ENCODE data around the gene SEPHS2. TPM values are rescaled to one million over a fixed set of nuclear protein-coding genes. Genes with fewer than 3 reads are reported as not detected.
A peak's percentile ranks its signal among the peaks of the same experiment; 100 is the strongest.
"Not testable (repeated sequence)": the region's sequence is repeated elsewhere in the genome, so short reads cannot be mapped to it uniquely, and the experiment has no call there.

Gene SEPHS2, protein sequence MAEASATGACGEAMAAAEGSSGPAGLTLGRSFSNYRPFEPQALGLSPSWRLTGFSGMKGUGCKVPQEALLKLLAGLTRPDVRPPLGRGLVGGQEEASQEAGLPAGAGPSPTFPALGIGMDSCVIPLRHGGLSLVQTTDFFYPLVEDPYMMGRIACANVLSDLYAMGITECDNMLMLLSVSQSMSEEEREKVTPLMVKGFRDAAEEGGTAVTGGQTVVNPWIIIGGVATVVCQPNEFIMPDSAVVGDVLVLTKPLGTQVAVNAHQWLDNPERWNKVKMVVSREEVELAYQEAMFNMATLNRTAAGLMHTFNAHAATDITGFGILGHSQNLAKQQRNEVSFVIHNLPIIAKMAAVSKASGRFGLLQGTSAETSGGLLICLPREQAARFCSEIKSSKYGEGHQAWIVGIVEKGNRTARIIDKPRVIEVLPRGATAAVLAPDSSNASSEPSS
- total RNA-seq (2014; rRNA removed; shearing (Covaris generic)): 5.0 and 6.4 TPM in 2 replicates

DNA sequence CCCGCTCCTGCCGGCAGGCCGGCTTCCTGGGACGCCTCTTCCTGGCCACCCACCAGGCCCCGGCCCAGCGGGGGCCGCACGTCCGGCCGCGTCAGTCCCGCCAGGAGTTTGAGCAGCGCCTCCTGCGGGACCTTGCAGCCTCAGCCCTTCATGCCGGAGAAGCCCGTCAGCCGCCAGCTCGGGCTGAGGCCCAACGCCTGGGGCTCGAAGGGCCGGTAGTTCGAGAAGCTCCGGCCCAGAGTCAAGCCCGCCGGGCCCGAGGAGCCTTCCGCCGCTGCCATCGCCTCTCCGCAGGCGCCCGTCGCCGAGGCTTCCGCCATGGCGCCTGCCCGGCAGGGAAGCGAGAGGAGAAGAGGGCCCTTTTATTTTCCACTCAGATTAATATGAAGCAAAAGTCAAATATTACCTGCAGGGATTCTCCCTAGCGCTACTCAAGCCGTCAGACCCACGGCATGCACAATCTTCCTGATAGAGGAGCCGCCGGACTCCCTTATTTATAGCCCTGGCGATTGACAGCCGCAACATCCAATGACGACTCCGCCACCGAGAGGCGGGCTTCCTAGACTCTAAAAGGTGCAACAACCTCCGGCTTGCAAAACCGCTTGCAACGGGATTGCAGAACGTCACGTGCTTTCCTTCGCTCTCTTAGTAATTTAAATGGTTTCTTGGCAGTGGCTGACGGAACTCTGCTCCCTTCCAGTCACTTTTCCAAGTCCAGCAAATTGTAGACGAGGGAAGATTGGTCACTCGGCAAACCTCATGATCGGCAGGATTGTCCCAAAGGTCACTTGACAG lies at the start of gene SEPHS2:
SEPHS2 (minus strand) TSS at position 467 of the 795 bp plus-strand sequence; CDS start at position 320, 147 bp downstream.
- peak; percentile 94 for DNase-seq (ENCODE audit: low read depth)

DNA sequence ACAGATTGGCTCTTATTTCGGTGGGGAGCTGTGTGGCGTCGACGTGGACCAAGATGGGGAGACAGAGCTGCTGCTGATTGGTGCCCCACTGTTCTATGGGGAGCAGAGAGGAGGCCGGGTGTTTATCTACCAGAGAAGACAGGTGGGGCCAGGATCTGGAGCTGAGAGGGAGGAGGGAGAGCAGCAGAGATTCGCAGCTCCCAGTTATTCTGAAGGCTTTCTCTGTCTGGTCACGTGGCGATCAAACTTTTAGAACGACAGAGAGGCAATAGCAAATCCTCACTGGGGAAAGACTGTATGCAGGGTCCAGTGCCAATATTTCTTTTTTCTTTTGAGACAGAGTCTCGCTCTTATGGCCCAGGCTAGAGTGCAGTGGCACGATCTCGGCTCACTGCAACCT lies 49.0 kb upstream of the SEPHS2 start:
- no peak for DNase-seq (ENCODE audit: low read depth)

DNA sequence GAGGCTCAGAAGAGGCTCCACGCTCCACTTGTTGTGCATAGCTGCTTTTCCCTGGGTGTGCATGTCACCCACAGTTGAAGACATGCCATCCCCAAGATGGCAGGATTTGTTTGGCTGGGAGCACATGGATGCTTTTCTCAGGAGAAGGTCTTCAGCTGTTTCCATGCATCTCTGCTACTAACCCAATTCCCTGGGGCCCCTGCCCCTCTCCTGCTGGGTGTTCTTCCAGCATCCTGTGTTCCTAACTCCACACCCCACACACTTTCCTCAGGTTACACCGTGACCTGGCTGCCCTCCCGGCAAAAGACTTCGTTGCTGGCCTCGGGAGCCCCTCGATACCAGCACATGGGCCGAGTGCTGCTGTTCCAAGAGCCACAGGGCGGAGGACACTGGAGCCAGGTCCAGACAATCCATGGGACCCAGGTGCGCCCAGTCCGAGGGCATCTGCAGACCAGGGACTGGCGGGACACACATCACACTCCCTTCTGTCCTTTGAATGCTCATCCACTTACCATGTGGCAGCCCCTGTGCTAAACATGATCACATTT lies 48.3 kb upstream of the SEPHS2 start:
- DNase-seq (ENCODE audit: low read depth): no peak

DNA sequence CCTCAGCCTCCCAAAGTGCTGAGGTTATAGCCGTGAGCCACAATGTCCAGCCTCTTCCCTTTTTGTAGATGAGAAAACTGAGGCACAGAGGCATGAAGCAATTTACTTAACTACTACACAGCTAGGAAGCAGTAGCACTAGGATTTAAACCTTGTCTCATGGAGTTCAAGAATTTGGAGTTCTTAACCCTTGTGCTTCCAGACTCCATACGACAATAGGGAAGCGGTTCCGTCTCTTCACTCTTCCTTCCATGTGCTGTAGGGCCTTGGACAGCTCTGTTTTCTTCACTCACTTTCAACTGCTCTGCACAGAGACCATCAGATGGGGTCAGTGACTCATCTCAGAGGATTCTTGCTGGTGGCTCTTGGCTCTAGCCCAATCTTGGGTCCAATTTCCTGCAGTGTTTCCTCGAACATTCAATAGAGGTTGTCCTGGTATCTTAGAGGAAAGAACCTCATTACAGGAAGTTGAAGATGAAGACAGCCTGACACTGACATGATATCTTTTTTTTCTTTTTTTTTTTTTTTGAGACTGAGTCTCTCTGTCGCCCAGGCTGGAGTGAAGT lies 46.2 kb upstream of the SEPHS2 start:
- DNase-seq (ENCODE audit: low read depth): peak; percentile 80

DNA sequence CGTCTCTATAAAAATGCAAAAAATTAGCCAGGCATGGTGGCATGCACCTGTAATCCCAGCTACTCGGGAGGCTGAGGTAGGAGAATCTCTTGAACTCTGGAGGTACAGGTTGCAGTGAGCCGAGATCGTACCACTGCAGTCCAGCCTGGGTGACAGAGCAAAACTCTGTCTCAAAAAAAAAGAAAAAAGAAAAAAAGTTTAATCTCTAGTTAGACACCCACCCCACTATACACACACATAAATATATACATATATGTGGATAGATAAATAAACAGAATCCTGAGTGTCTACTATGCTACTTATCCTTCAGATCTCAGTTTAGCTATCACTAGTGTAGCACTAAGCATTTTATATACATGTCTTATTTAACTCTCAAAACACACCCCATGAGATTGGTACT lies 45.6 kb upstream of the SEPHS2 start:
- DNase-seq (ENCODE audit: low read depth): no peak

DNA sequence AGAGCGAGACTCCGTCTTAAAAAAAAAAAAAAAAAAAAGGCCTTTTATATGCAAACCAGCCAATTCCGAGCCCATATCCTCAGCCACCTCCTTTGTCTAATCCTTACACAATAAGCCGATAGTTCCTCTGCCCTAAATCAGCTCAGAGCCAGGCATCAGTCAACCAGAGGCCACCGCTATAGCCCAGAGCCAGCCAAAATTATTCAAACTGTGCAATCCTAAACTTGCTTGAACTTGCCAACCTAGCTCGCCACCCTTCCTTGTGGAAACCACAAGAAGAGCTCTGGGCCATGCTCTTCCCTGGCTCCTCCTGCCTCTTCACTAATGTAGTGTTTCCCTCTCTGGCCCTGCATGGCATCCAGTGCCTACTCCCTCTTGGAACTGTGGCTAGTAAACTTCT lies 44.5 kb upstream of the SEPHS2 start:
- no peak for DNase-seq (ENCODE audit: low read depth)

DNA sequence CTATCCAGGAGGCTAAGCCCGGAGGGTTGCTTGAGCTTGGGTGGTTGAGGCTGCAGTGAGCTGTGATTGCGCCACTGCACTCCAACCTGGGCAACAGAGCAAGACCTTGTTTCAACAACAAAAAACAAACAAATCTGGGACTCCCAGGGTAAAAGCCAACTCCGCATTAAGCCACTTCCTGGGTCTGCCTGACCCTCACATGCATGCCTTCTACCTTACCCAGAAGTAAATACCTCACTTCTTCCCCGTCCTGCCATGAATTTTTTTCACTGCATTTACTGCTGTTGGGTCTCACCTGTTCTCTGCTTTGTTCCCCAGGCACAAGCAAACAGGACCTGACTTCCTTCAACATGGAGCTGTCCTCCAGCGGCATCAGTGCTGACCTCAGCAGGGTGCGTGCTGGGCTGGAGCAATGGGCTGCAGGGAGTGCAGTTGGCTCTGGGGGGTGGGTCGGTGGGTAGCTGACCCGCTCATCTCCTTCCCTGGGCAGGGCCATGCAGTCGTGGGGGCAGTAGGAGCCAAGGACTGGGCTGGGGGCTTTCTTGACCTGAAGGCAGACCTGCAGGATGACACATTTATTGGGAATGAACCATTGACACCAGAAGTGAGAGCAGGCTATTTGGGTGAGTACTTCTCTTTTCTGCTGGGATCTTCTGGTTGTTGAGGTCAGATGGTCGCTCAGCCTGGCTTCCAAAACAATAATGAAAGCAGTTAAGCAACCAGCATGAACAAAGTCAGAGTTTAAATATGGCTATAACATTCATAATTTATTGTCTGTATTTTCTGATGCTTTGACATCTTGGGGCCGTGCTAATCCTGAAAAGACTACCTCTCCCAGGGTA lies 43.3 kb upstream of the SEPHS2 start:
- DNase-seq (ENCODE audit: low read depth): no peak

DNA sequence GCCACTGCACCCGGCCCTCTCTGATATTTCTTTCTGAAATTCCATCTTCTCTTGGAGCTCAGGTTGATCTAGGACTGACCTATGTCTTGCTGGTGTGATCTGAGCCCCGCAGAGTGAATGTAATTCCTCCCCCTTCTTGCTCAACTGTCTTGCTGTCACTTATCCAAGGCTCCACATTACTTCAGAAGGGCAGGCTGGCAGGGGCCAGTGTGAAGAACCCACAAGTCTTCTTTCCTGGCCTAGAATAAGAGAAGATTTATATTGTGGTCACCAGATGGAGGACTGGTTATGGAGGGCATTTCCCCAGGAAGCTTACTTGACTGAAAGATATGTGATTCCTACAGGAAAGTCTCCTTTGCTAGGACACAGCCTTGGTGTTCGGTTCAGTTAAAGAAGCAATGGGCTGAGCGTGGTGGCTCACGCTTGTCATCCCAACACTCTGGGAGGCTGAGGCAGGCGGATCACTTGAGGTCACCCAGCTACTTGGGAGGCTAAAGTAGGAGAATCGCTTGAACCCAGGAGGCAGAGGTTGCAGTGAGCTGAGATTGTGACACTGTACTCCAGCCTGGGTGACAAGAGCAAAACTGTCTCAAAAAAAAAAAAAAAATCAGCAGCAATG lies 40.3 kb upstream of the SEPHS2 start:
- peak; percentile 6 for DNase-seq (ENCODE audit: low read depth)

DNA sequence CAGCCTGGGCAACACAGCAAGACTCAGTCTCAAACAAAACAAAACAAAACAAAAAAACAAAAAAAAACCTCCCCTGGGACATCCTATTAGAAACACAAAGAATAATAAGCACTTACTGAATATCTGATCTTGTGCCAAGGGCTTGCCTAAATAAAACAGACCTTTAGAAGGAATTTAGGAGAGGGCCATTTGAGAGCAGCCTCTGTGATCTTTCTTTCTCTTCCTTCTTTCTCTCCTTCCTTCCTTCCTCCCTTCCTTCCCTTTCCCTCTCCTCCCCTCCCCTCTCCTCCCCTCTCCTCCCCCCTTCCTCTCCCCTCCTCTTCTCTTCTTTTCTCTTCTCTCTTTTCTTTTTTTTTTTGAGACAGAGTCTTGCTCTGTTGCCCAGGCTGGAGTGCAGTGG lies 39.2 kb upstream of the SEPHS2 start:
- DNase-seq (ENCODE audit: low read depth): no peak

DNA sequence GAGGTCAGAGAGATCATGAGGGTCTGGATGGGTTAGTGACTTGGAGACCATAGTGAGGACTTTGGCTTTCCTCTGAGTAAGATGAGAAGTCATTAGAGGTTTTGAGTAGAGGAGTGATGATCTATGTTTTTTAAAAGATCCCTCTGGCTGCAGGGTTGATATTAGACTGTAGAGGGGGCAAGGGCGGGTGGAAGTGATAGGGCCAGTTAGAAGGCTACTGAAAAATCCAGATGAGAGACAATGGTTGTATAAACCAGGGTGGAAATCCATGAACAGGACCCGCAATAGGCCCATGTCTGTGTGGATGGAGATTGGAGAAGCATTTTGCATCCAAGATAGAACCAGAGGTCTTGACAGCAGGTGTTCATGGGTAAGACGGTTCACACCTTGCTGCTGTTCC lies 36.7 kb upstream of the SEPHS2 start:
- no peak for DNase-seq (ENCODE audit: low read depth)

DNA sequence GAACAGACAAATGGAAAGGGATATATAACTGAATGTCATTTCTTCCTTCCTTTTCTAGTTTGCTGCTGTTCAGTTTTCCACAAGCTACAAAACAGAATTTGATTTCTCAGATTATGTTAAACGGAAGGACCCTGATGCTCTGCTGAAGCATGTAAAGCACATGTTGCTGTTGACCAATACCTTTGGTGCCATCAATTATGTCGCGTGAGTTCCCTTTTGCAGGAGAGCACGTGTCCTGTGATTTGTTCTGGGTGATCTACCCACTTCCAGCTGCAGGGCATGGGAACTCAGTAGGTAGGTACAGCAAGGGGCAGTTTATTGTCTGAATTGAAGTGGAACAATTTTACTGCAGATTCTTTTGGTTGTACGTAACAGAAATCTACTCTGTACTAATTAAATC lies 35.7 kb upstream of the SEPHS2 start:
- no peak for DNase-seq (ENCODE audit: low read depth)

DNA sequence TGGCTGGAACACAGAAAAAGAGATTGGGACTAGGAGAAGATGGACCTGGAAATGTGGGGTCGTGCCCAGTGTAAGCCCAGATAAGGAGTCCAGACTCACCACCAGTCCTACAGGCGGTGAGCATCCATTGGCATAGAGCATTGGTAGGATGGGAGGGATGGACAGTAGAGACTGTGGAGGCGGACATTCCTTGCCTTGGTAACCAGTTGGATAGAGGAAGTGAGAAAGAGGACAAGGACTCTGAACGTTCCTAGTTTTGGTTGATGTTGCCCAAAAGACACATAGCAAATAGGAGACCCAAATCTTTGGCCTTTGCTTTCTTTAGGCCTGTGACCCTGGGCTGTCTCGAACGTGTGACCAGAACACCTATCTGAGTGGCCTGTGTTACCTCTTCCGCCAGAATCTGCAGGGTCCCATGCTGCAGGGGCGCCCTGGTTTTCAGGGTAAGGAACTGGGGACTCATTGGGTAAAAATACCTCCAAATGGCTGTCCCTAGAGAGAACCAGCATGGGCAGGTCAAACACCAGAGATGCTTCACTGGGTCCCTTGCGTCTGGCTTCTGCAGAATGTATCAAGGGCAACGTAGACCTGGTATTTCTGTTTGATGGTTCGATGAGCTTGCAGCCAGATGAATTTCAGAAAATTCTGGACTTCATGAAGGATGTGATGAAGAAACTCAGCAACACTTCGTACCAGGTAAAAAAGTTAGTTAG lies 33.2 kb upstream of the SEPHS2 start:
- DNase-seq (ENCODE audit: low read depth): no peak

DNA sequence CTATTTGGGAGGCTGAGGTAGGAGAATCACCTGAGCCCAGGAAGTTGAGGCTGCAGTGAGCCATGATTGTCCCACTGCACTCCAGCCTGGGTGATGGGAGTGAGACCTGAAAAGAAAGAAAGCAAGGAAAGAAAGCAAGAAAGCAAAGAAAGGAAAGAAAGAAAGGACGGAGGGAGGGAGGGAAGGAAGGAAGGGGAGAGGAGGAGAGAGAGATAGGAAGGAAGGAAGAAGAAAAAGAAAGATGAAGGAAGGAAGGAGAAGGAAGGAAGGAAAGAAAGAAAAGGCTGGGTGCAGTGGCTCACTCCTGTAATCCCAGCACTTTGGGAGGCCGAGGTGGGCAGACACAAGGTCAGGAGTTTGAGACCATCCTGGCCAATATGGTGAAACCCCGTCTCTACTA lies 32.1 kb upstream of the SEPHS2 start:
- not testable (repeated sequence) for DNase-seq (ENCODE audit: low read depth)

DNA sequence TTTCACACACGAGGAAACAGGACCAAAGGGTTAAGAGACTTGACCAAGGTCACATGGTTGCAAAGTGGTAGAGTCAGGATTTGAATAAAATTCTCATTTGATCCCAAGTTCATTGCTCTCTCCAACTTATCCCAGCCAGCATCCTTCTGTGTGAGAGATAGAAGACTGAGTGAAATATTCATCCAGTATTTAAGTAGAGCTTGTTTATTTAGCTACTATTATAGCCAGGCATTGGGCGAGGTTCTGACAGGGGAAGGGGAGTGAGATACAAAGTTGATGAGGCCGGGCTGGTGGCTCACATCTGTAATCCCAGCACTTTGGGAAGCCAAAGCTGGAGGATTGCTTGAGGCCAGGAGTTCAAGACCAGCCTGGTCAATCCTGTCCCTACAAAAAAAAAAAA lies 31.3 kb upstream of the SEPHS2 start:
- no peak for DNase-seq (ENCODE audit: low read depth)

DNA sequence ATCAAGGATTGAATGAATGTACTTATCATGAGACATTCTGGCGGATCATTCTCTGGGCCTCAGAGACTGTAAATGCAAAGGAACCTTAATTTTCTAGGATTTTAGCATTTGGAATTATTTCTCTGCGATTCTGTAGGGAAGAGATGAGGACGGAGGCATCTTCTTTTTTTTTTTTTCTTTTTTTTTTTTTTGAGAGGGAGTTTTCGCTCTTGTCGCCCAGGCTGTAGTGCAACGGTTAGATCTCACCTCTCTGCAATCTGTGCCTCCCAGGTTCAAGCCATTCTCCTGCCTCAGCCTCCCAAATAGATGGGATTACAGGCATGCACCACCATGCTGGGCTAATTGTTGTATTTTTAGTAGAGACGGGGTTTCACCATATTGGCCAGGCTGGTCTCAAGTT lies 29.0 kb upstream of the SEPHS2 start:
- no peak for DNase-seq (ENCODE audit: low read depth)

DNA sequence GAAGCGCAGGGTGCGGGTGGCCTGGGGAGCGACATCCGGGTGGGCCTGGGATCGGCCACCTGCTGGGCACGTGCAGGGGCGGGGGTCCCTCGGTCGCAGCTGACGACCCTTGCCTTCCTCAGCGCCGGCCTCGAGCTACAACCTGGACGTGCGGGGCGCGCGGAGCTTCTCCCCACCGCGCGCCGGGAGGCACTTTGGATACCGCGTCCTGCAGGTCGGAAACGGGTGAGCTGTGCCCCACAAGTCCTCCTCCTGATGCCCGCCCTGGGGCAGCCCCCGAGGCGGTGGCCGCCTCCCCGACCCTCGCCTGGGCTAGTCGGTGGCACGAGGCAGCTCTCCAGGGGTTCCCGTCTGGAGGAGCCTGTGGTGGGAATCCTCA lies 28.4 kb upstream of the SEPHS2 start:
- DNase-seq (ENCODE audit: low read depth): no peak

DNA sequence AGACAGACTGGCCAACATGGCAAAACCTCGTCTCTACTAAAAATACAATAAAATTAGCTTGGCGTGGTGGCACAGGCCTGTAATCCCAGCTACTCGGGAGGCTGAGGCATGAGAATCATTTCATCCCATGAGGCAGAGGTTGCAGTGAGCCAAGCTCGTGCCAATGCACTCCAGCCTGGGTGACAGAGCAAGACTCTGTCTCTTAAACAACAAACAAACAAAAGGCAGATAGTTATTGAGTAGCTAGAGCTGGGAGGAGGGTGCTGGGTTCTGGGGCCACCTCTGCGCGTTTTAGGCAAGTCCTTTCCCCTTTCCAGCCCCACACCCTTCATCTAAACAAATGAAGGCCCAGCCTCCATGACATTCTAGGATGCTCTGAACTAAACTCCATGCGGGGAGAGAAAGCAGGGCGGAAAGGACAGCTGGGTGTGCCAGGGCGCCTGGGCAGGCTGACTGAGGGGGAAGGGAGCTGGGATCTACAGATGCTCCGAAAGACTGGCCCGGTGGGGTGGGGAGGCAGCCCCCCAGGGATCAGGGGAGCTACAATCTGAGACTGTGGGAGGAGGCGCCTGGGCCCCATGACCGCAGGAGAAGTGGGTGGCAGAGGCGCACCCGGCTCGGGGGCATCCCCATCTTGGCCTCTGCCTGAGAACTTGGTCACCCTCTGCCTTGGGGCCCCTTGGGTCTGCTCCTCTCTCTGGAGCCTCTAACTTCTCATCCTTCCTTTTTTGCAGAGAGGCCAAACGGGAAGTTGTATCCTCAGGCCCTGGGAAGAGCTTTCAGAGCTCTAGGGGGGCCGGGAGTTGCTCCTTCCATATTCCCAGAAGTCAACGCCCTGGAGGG lies 27.8 kb upstream of the SEPHS2 start:
- no peak for DNase-seq (ENCODE audit: low read depth)

DNA sequence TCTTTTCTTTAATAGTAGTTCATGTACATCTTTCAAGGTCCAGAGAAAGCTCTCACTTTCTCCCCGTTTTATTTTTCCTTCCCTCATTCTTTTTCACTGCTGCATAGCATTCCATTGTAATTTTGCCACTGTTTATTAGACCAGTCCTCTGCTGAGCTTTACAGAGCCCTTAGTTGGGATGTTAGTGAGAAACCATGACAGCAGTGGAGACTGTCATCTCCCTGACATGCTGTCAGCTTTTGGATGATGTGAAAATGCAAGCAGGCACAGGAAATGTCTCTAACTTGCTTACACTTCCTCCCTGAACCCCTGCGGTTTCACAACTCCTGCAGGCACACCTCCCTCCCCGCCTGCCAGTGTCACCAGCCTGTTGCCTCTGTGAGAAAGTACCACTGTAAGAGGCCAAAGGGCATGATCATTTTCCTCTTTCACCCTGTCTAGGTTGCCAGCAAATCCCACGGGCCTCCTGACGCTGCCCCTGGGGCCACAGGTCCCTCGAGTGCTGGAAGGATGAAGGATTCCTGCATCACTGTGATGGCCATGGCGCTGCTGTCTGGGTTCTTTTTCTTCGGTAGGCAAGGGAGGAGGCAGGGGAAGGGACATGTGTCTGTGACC lies 26.8 kb upstream of the SEPHS2 start, which contains the start of gene ITGAL:
ITGAL (plus strand) TSS at position 415 of the 615 bp plus-strand sequence; CDS start at position 511, 96 bp downstream.
- no peak for DNase-seq (ENCODE audit: low read depth)

DNA sequence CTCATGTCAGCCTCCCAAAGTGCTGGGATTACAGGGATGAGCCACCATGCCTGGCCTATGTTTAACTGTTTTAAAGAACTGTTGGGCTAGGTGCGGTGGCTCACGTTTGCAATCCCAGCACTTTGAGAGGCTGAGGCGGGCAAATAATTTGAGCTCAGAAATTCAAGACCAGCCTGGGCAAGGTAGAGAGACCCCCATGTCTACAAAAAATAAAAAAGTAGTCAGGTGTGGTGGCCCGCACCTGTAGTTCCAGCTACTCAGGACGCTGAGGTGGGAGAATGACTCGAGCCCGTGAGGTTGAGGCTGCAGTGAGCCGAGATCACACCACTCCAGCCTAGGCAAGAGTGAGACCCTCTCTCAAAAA lies 24.9 kb upstream of the SEPHS2 start:
- DNase-seq (ENCODE audit: low read depth): no peak

Data from Daoy (cell line).